Skeletal muscle tissue (tissue), 4 donors: Measurements from ENCODE around the gene STRA8. TPM values are rescaled to one million over a fixed set of nuclear protein-coding genes. Genes with fewer than 3 reads are reported as not detected.

Experiments
- H3K27ac ChIP-seq: one replicate; pipeline ENCODE4 v1.7.0; 2013; ENCODE audit warnings: mild to moderate bottlenecking, low read depth, low read length, inconsistent platforms
- H3K27me3 ChIP-seq, 3 donors: one replicate each; pipeline ENCODE4 v1.7.0; 2013; ENCODE audit warnings: low read length in 3 of 3; ENCODE audit not compliant: control insufficient read depth in 3 of 3, insufficient read depth in 3 of 3
- H3K36me3 ChIP-seq, 3 donors: one replicate each; pipeline ENCODE4 v1.7.0; 2013; ENCODE audit warnings: low read length in 3 of 3; ENCODE audit not compliant: control insufficient read depth in 3 of 3, insufficient read depth in 3 of 3
- H3K4me1 ChIP-seq, 3 donors: one replicate each; pipeline ENCODE4 v1.7.0; 2013; ENCODE audit warnings: low read length in 3 of 3, mild to moderate bottlenecking in 3 of 3; ENCODE audit not compliant: control insufficient read depth in 3 of 3, insufficient read depth in 3 of 3
- H3K4me3 ChIP-seq, 3 donors: one replicate each; pipeline ENCODE4 v1.7.0; 2013; ENCODE audit warnings: low read length in 3 of 3
- H3K9ac ChIP-seq, 3 donors: one replicate each; pipeline ENCODE4 v1.7.0; 2013; ENCODE audit warnings: low read length in 3 of 3, mild to moderate bottlenecking in 3 of 3, moderate library complexity in 2 of 3, low read depth in 1 of 3
- H3K9me3 ChIP-seq, 3 donors: one replicate each; pipeline ENCODE4 v1.7.0; 2013; ENCODE audit warnings: low read length in 3 of 3; ENCODE audit not compliant: control insufficient read depth in 3 of 3
- total RNA-seq: library from RNA; depleted of rRNA; stranded (reverse); fragments of >200 nt; gene quantifications from one replicate; pipeline ENCODE4 v1.2.3, GENCODE V29; 2014
- donor health status: Osteomylitis.

The STRA8 gene
- total RNA-seq, 1 donor from 2014 or later: not detected

DNA sequence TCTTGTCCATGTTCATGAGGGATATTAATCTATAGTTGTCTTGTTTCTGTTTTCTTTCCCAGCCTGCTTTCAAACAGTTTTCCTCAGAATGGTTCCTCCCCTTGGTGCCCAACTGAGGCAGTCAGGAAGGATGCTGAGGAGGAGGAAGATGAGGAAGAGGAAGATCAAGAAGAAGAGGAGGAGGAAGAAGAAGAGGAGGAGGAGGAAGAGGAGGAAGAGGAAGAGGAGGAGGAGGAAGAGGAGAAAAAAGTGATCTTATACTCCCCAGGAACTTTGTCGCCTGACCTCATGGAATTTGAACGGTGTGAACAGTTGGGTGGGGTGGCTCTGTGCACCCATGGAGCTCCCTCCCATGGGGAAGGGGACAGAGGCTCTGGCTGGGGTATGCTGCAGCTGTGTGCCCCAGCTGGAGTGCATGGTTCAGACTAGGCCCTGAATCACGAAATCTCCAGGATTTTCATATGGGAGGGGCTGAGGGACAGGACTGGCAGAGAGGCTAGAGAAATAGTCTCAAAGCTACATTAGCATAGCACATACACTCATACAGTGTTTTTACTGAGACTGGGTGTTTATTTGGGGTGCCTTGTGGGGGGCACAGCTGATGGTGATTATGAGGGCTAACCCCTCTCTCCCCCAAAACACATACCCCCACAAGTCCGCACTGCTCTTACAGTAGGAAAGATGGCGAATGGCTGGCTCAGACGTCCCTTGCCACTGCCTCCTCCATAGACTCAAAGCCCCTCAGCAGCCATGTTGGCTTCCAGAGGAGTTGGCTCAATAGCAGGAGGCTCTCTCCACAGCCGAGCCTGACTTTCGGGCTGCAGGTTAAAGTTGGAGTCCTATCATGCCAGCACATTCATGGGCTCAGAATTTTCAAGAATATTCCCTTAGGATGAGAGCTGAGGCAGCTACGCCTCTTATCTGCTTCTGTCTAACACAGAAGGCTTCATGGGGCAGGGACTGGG is 11.9 kb downstream of the STRA8 start:
- Histone ChIP-seq H3K9me3 (no peaks in the 10 kb centered on the region), H3K27me3 (peaks cover 0 to 5% (median 0%) of the 10 kb centered on the region in 3 donors), H3K4me3 (no peak overlapping the region), H3K36me3 (no peaks in the 10 kb centered on the region), H3K27ac (no peak overlapping the region), H3K4me1 (no peaks in the 10 kb centered on the region), H3K9ac (no peak overlapping the region)

DNA sequence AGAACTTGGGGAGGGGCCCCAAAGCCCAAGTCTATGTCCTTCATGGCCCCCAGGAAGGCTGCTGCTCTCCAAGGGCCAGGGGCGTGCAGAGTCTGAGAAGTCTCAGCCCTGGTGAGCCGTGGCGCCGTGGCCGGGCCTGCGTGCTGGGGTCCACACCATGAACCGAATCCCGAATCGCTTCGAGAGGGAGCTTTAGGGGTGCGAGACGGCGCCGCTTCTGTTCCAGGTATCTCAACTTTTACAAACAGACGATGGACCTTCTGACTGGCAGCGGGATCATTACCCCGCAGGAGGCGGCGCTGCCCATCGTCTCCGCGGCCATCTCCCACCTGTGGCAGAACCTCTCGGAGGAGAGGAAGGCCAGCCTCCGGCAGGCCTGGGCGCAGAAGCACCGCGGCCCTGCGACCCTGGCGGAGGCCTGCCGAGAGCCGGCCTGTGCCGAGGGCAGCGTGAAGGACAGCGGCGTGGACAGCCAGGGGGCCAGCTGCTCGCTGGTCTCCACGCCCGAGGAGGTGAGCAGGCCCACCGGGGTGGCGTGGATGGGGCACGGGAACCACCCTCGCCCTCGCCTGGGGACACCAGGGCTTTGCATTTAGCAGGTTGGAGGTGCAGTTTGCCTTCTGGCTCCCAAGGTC is 12.7 kb downstream of the STRA8 start:
- H3K4me3 ChIP-seq: no peak overlapping the region
- no peaks in the 10 kb centered on the region for H3K4me1 ChIP-seq
- no peaks in the 10 kb centered on the region for H3K9me3 ChIP-seq
- peaks cover 0 to 5% (median 0%) of the 10 kb centered on the region in 3 donors for H3K27me3 ChIP-seq
- H3K9ac ChIP-seq: no peak overlapping the region
- no peaks in the 10 kb centered on the region for H3K36me3 ChIP-seq
- H3K27ac ChIP-seq: no peak overlapping the region

GRCh38 chr7:135247746-135248471 is 14.3 kb downstream of the STRA8 start:
- no peaks in the 10 kb centered on the region for H3K4me1 ChIP-seq
- no peak overlapping the region for H3K4me3 ChIP-seq
- peaks cover 0 to 5% (median 0%) of the 10 kb centered on the region in 3 donors for H3K27me3 ChIP-seq
- no peaks in the 10 kb centered on the region for H3K36me3 ChIP-seq
- no peak overlapping the region for H3K9ac ChIP-seq
- no peak overlapping the region for H3K27ac ChIP-seq
- no peaks in the 10 kb centered on the region for H3K9me3 ChIP-seq

DNA sequence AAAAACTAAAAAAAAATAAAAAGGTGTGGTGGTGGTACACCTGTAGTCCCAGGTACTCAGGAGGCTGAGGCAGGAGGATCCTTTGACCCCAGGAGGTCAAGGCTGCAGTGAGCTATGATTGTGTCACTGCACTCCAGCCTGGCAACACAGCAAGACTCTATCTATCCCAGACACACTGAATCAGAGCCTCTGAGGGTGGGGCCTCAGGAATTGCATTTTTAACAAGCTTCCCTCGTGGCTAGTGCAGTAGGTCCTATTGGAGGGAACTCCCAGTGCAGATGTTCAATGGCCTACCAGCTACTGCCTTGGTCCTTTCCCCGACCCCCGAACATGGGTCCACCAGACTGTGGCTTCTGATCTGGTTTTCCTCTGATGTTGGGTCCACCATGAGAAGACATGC is 14.9 kb downstream of the STRA8 start:
- no peak overlapping the region for H3K27ac ChIP-seq
- H3K4me3 ChIP-seq: no peak overlapping the region
- H3K9me3 ChIP-seq: no peaks in the 10 kb centered on the region
- no peak overlapping the region for H3K9ac ChIP-seq
- no peaks in the 10 kb centered on the region for H3K36me3 ChIP-seq
- peaks cover 0 to 5% (median 0%) of the 10 kb centered on the region in 3 donors for H3K27me3 ChIP-seq
- peaks cover under 1 to 5% (median 3%) of the 10 kb centered on the region in 3 donors for H3K4me1 ChIP-seq

- no peak overlapping the region for H3K27ac ChIP-seq
- no peak overlapping the region for H3K4me3 ChIP-seq
- H3K9ac ChIP-seq: no peak overlapping the region
- no peaks in the 10 kb centered on the region for H3K27me3 ChIP-seq
- peaks cover 19 to 28% (median 23%) of the 10 kb centered on the region in 3 donors for H3K4me1 ChIP-seq
- no peaks in the 10 kb centered on the region for H3K9me3 ChIP-seq
- H3K36me3 ChIP-seq: no peaks in the 10 kb centered on the region
Observed at GRCh38 chr7:135251496-135252391, 18.1 kb downstream of the STRA8 start.

- Histone ChIP-seq H3K36me3 (no peaks in the 10 kb centered on the region), H3K4me3 (no peak overlapping the region), H3K4me1 (peaks cover 19 to 28% (median 23%) of the 10 kb centered on the region in 3 donors)
Observed at GRCh38 chr7:135253851-135254771, 20.5 kb downstream of the STRA8 start.

DNA sequence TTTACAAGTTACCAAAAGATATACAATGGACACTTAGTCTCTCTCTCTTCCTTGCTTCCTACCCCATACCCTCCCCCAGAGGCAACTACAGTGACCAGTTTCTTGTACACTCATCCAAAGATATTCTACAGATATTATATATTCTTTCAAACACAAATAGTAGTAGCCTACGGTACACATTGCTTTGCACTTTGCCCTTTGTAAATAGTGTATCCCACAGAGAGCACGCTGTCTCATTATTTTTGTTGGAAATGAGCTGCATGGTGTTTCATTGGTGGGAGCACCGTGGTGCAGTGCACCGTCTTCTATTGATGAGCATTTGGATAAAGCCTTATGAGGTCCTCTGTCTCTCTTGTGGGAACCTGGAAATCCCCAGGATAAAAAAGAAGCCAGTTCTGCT is 24.2 kb downstream of the STRA8 start:
- Histone ChIP-seq H3K4me3 (no peak overlapping the region), H3K36me3 (no peaks in the 10 kb centered on the region), H3K27me3 (peaks cover 0 to 4% (median 0%) of the 10 kb centered on the region in 3 donors), H3K9ac (no peak overlapping the region), H3K27ac (no peak overlapping the region), H3K9me3 (no peaks in the 10 kb centered on the region), H3K4me1 (peaks cover 22 to 31% (median 23%) of the 10 kb centered on the region in 3 donors)

More at GRCh38 chr7:135253851-135254771, 20.5 kb downstream of the STRA8 start:
- Histone ChIP-seq H3K9me3 (no peaks in the 10 kb centered on the region), H3K27me3 (no peaks in the 10 kb centered on the region), H3K27ac (peak overlapping the region; percentile 77), H3K9ac (peak overlapping the region in 2 of 3 donors; percentile 14 to 34)

GRCh38 chr7:135258585-135258984 is 24.9 kb downstream of the STRA8 start:
- Histone ChIP-seq H3K27ac (no peak overlapping the region), H3K4me1 (peaks cover 20 to 25% (median 21%) of the 10 kb centered on the region in 3 donors), H3K9ac (no peak overlapping the region), H3K27me3 (peaks cover 0 to 4% (median 0%) of the 10 kb centered on the region in 3 donors), H3K9me3 (no peaks in the 10 kb centered on the region), H3K4me3 (no peak overlapping the region), H3K36me3 (no peaks in the 10 kb centered on the region)
